ENCODE data around the gene N4BP2. TPM values are rescaled to one million over a fixed set of nuclear protein-coding genes. Genes with fewer than 3 reads are reported as not detected.

Gene N4BP2
- total RNA-seq, 3 donors from 2014 or later = 7.2 to 26.8 (median 12.1) TPM

GRCh38 chr4:40193016-40193571 is 136.4 kb downstream of the N4BP2 start:
- peak in 1 of 2 donors; percentile 74 for DNase-seq (ENCODE audit: low spot score in 2 of 2)
- intact Hi-C loops (cut with DNase I; ENCODE audit: low total_unique reads) = no loop called here
- Histone ChIP-seq H3K4me1 (no peaks in the 10 kb centered on the region), H3K27ac (peak overlapping the region; percentile 73 to 86), H3K4me3 (peak overlapping the region in 1 of 3 donors; percentile 29), H3K36me3 (no peaks in the 10 kb centered on the region), H3K27me3 (no peaks in the 10 kb centered on the region), H3K9me3 (no peaks in the 10 kb centered on the region)
- TF ChIP-seq POLR2AphosphoS5 (IDR thresholded peaks at IDR 0.05) = no peak
- TF ChIP-seq, protein P1, sequence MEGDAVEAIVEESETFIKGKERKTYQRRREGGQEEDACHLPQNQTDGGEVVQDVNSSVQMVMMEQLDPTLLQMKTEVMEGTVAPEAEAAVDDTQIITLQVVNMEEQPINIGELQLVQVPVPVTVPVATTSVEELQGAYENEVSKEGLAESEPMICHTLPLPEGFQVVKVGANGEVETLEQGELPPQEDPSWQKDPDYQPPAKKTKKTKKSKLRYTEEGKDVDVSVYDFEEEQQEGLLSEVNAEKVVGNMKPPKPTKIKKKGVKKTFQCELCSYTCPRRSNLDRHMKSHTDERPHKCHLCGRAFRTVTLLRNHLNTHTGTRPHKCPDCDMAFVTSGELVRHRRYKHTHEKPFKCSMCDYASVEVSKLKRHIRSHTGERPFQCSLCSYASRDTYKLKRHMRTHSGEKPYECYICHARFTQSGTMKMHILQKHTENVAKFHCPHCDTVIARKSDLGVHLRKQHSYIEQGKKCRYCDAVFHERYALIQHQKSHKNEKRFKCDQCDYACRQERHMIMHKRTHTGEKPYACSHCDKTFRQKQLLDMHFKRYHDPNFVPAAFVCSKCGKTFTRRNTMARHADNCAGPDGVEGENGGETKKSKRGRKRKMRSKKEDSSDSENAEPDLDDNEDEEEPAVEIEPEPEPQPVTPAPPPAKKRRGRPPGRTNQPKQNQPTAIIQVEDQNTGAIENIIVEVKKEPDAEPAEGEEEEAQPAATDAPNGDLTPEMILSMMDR (IDR thresholded peaks at IDR 0.05) = no peak

DNA sequence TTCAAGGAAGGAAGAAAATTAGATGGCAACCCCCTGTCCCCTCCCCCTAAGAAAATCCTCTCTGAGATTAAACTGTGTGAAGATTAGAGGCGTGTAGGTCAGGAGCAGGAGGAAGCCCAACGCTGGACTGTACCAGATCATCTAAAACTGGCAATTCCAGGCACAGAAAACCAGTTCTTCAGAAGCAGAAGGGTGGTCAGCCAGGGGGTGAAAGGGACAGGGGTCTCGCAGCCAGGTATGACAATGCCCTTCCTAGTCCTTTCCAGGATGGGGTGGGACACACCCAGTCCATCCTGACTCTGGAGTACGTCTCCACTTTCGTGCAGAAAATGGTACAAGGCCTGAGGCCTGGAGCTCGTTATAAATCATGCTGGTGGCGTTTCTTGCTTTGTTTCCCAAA is 136.9 kb downstream of the N4BP2 start:
- intact Hi-C loops (cut with DNase I; ENCODE audit: low total_unique reads) = no loop called here
- no peak overlapping the region for H3K4me3 ChIP-seq
- H3K27ac ChIP-seq = peak overlapping the region; percentile 73 to 86

GRCh38 chr4:40194602-40195161 is 138.0 kb downstream of the N4BP2 start:
- intact Hi-C loops (cut with DNase I; ENCODE audit: low total_unique reads) = no loop called here
- Histone ChIP-seq H3K27ac (peak overlapping the region; percentile 73 to 77), H3K27me3 (no peaks in the 10 kb centered on the region), H3K9me3 (no peaks in the 10 kb centered on the region), H3K4me1 (no peaks in the 10 kb centered on the region), H3K36me3 (no peaks in the 10 kb centered on the region), H3K4me3 (peak overlapping the region in 1 of 3 donors; percentile 32)
- DNase-seq (ENCODE audit: low spot score in 2 of 2) = peak in 1 of 2 donors; percentile 40
- TF ChIP-seq, protein P1 (IDR thresholded peaks at IDR 0.05) = no peak

More for the DNA sequence above, 136.9 kb downstream of the N4BP2 start:
- H3K36me3 ChIP-seq = no peaks in the 10 kb centered on the region
- DNase-seq (ENCODE audit: low spot score in 2 of 2) = no peak
- TF ChIP-seq POLR2A (IDR thresholded peaks at IDR 0.05) = no peak
- TF ChIP-seq, protein P1 (IDR thresholded peaks at IDR 0.05) = no peak
- no peak for TF ChIP-seq POLR2AphosphoS5 (IDR thresholded peaks at IDR 0.05)
- no peaks in the 10 kb centered on the region for H3K27me3 ChIP-seq
- no peaks in the 10 kb centered on the region for H3K9me3 ChIP-seq
- H3K4me1 ChIP-seq = no peaks in the 10 kb centered on the region

GRCh38 chr4:40195182-40196177 is 138.8 kb downstream of the N4BP2 start:
- Histone ChIP-seq H3K27me3 (no peaks in the 10 kb centered on the region), H3K27ac (peak overlapping the region; percentile 73 to 77), H3K36me3 (no peaks in the 10 kb centered on the region), H3K9me3 (no peaks in the 10 kb centered on the region), H3K4me1 (no peaks in the 10 kb centered on the region), H3K4me3 (no peak overlapping the region)
- TF ChIP-seq, protein P1 (IDR thresholded peaks at IDR 0.05) = no peak
- TF ChIP-seq POLR2AphosphoS5 (IDR thresholded peaks at IDR 0.05) (no peak), POLR2A (IDR thresholded peaks at IDR 0.05) (no peak)
- intact Hi-C loops (cut with DNase I; ENCODE audit: low total_unique reads) = no loop called here
- no peak for DNase-seq (ENCODE audit: low spot score in 2 of 2)

GRCh38 chr4:40196272-40196671 is 139.6 kb downstream of the N4BP2 start:
- Histone ChIP-seq H3K27ac (peak overlapping the region in 1 of 2 donors; percentile 77), H3K4me3 (no peak overlapping the region), H3K9me3 (no peaks in the 10 kb centered on the region), H3K27me3 (no peaks in the 10 kb centered on the region), H3K36me3 (no peaks in the 10 kb centered on the region), H3K4me1 (no peaks in the 10 kb centered on the region)
- DNase-seq (ENCODE audit: low spot score in 2 of 2) = no peak
- TF ChIP-seq POLR2A (IDR thresholded peaks at IDR 0.05) (no peak), POLR2AphosphoS5 (IDR thresholded peaks at IDR 0.05) (no peak)
- TF ChIP-seq, protein P1 (IDR thresholded peaks at IDR 0.05) = no peak
- intact Hi-C loops (cut with DNase I; ENCODE audit: low total_unique reads) = no loop called here

Data from breast epithelium (tissue), 4 donors.